HG02588 (cell line): Measurements from ENCODE around the gene MAP3K8.

ENCODE experiments used
- ATAC-seq: cut with Tn5 transposase; IDR thresholded peaks from one replicate; pipeline ENCODE4 v1.9.1; 2021; ENCODE audit warnings: mild to moderate bottlenecking, moderate library complexity; ENCODE audit not compliant: unreplicated experiment

Gene MAP3K8

DNA sequence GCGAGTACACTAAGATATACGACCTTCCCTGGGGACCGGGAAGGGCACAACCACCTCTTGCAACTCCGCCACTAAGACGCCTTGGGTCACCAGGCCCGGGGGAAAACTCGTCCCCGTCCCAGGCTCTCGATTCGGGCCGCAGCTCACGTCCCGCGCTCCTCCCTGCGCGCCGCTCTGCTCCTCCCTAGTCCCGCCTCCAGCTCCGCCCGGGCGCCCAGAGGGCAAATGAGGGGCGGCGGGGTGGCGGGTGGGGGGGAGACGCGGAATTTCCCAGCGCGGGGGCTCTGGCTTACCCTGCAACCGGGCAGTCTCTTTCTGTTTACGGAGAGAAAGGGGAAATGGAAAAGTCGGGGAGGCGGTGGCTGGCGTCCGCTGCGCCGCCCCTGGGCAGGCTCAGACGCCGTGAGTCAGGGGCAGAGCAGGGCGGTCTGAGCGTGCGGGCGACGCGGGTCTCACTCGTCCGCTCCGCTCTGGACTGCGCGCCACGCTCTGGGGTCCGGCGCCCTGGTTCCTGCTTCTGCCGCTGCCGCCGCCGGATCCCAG is at the start of gene MAP3K8:
TSS of gene MAP3K8 (plus strand) at position 455 of the 543 bp plus-strand sequence. CDS start 4,755 bp downstream, outside the sequence.
- peak; percentile 65 for ATAC-seq

DNA sequence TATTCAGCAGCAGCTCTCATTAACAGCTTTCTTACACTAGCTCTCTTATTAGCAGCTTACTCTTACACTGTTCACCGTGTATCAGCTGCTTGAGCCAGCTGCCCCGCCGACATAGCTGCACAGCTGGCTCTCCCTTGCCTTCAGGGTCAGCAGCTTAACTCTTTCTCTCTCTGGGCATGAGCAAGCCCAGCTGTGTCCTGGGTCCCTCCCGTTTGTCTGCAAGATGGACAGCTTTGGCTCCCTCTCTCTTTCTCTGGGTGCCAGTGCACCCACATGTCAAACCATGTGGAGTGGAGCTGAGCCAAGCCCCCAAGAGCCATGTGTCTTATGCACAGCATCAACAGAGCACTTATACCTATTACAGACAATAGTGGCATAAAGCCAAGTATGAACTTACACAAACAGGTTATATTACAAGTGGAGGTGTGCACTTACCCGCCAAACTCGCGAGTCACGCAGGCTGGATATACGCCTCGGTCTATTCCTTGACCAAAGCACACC is 49.2 kb upstream of the MAP3K8 start:
- ATAC-seq = no peak

DNA sequence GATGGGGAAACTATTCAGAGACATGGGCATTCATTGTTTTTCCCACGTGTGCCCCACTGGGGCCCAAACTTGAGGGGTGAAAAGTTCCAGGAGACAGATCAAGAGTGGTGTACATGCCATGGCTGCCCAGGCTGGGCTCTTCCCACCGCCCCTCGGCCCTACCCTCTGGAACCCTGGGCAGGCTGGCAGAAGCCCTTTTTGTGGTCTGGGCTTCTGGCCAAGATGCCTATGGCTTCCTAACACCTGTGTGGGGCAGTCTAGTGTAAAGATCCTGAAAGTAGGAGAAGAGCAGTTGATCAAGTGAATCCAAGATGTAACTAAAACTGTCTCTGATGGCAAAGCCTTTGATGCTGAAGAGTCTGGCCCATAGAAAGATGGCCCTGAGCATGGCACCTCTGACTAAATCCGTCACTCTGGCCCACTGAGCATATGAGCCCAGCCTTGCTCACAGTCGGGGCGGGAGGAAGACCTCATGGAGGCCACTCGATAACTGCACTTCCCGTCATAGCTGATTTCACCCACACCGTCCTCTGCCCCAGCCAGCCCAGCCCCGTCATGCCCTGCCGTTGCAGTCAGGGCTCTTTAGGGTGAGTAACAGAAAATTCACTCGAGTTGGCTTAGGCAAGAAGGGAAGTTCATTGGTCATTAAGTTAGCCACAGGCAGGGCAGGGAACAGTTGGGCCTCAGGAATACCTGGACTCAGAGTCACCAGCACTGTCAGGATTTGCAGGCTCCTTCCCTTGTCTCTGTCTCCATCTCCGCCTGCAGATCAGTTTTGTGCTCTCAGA is 47.0 kb upstream of the MAP3K8 start:
- no peak for ATAC-seq

DNA sequence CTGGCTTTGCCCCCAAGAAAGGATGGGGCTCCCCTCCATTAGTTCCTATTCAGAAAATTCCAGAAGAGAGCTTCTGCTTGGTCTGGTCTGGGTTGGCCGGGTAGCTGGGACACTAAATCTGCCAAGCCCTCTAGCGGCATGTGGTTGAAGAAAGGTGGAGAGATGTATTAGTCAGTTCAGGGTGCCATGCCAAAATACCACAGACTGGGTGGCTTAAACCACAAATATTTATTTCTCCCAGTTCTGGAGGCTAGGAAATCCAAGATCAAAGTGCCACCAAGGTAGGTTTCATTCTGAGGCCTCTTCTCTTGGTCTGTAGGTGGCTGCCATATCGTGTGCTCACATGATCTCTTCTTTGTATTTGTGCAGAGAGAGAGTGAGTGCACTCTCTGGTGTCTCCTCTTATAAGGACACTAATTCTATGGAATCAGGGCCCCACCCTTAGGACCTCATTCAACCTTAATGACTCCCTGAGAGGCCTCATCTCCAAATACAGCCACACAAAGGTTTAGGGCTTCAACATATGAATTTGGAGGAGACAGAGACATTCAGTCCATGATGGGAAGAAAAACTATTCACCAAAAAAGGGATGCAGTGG is 46.2 kb upstream of the MAP3K8 start:
- ATAC-seq = no peak

- no peak for ATAC-seq
Measured at GRCh38 chr10:30389543-30389942, 44.4 kb upstream of the MAP3K8 start.

GRCh38 chr10:30390207-30390606 is 43.8 kb upstream of the MAP3K8 start:
- ATAC-seq = no peak

- ATAC-seq = no peak
Measured at GRCh38 chr10:30391266-30391665, 42.7 kb upstream of the MAP3K8 start.

- peak; percentile 69 for ATAC-seq
Measured at GRCh38 chr10:30392564-30392990, 41.4 kb upstream of the MAP3K8 start.

GRCh38 chr10:30396293-30396692 is 37.7 kb upstream of the MAP3K8 start:
- no peak for ATAC-seq

- no peak for ATAC-seq
Measured at GRCh38 chr10:30396698-30397097, 37.3 kb upstream of the MAP3K8 start.

GRCh38 chr10:30398193-30398592 is 35.8 kb upstream of the MAP3K8 start:
- no peak for ATAC-seq

- ATAC-seq = no peak
Measured at GRCh38 chr10:30398788-30399187, 35.2 kb upstream of the MAP3K8 start.

DNA sequence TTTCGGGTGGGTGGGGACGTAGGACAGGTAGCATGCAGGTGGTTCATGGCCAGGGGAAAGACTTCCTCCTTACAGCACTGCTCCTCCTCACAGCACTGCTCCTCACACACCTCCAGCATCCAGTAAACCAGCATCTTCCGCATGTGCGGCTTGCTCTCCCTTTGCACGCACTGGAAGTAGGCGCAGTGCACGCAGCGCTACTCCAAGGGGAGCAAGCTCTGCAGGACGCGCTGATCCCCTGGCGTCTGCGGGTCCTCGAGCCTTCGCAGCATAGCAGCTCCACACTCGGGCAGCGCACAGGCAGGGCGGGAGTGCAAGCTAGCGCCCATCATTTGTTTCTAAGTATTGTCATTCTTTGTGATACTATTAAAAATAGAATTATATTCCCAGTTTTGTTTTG is 30.5 kb upstream of the MAP3K8 start:
- no peak for ATAC-seq

DNA sequence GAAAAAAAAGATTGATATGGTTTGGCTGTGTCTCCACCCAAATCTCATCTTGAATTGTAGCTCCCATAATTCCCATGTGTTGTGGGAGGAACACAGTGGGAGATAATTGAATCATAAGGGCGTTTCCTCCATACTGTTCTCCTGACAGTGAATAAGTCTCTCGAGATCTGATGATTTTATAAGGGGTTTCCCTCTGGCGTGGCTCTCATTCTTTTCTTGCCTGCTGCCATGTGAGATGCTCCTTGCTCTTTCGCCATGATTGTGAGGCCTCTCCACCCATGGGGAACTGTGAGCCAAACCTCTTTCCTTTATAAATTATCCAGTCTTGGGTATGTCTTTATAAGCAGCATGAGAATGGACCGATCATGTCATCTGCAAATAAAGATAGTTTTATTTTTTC is 29.4 kb upstream of the MAP3K8 start:
- no peak for ATAC-seq

DNA sequence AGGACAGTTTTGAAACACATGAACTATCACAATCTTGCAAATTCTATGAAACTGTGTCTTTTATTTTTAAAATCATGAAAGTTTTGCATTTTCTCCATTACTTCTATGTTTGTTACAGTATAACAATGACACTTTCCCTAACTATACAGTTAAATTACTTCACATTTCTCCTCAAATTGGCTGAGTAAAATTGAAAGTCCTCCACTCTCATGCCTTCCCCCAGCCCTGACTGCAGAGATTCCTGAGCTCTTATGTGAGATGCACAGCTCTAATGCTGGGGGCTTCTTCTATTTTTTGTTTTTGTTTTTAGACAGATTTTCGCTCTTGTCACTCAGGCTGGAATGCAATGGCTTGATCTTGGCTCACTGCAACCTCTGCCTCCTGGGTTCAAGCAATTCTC is 22.7 kb upstream of the MAP3K8 start:
- no peak for ATAC-seq

GRCh38 chr10:30412901-30413300 is 21.1 kb upstream of the MAP3K8 start:
- ATAC-seq = no peak

DNA sequence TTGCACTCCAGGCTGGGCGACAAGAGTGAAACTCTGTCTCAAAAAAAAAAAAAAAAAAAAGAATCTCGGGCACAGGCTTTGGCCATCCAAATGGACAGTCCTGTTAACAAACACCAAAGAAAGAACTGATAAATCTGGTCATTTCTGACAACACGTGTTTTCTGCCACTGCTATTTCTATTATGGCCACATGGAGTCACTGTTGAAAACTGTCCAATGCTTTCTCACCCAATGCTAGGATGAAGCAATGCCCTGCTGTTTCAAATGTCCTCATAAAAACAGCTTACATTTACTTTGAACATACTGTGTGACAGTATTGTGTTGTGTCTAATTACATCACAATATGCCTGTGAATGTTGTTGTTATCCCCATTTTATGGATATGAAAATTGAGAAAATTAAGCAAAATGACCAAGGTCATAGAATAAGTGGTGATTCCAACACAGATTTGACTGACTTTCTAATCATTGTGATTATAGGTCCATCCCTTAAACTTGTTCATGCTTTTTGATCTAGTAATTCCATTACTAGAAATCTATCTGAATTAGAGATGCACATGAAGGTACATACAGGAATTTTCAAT is 19.9 kb upstream of the MAP3K8 start:
- no peak for ATAC-seq

DNA sequence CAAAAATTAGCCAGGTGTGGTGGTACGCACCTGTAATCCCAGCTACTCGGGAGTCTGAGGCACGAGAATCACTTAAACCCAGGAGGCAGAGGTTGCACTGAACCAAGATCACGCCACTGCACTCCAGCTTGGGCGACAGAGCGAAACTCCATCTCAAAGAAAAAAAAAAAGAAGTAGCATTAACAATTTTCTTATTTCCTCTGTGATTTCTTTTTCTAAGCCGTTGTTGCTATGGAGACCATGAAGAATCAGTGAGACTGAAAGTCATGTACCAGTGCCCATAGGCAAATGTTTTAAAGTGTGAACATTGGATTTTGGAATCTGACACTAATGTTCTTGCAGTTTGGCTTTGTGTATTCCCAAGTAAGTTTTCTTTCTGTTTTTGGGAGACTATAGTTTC is 18.4 kb upstream of the MAP3K8 start:
- ATAC-seq = no peak

DNA sequence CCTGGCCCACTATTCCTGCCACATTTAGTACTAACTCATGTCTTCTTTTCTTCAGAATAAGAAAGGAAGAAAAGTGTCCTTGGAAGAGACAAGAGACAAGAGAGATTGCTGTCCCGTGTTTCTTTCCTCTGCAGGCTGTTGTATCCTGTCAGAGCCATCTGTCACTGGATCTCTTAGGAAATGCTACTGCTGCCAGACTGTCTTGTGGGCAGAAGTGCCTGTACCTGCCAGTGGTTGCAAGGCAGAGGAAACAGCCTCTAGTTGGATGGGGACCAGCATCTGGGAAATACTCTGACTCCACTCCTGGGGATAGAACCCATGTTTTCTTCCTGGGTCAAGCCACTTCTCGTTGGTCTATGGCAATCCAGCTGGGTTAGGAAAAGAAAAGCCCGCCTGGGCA is 16.7 kb upstream of the MAP3K8 start:
- no peak for ATAC-seq

DNA sequence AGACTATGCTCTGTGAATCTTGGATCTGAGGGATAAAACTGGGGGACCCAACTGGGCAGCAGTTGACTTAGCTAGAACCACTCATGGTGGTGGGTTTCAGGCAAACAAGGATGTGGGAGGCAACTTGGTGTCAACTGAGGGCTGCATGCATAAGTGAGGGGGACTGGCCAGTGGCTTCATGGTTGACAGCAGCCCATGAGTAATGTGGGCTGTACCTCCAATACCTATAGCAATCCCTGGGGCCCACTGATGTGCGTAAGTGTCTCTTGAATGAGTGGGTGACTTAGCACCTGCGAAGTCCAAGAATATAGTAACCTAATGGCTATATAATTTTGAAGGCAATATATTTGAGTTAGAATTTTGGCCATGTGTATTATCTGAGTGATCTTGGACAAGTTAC is 13.7 kb upstream of the MAP3K8 start:
- ATAC-seq = peak; percentile 48

GRCh38 chr10:30420766-30421165 is 13.2 kb upstream of the MAP3K8 start:
- no peak for ATAC-seq
